Upper lobe of left lung (tissue), 4 donors: ENCODE data around the gene RPS15A.

Experiments
- CTCF ChIP-seq, 6 experiments: fragments of 450-650 bp in 4 of 6; fragments of 200-600 bp in 2 of 6; sonication (generic) in 2 of 6; IDR thresholded peaks; one replicate each; pipeline ENCODE4 v1.5.1; 2016 to 2019; ENCODE audit warnings: antibody characterized with exemption in 6 of 6
- EP300 ChIP-seq, 4 donors: sonication (generic); formaldehyde crosslinking; IDR thresholded peaks; one replicate each; pipeline ENCODE4 v1.5.1; 2017; ENCODE audit warnings: antibody characterized with exemption in 4 of 4, control low read depth in 2 of 4
- POLR2A ChIP-seq, 4 donors: fragments of 450-650 bp; IDR thresholded peaks; one replicate each; pipeline ENCODE4 v1.5.1; 2016 to 2017; ENCODE audit warnings: antibody characterized with exemption in 4 of 4, mild to moderate bottlenecking in 2 of 4
- POLR2AphosphoS5 ChIP-seq, 2 donors: sonication (generic); formaldehyde crosslinking; IDR thresholded peaks; one replicate each; pipeline ENCODE4 v1.5.1; 2017; ENCODE audit warnings: antibody characterized with exemption in 2 of 2

- no peak for TF ChIP-seq EP300 (IDR thresholded peaks at IDR 0.05)
- no peak for TF ChIP-seq CTCF (IDR thresholded peaks at IDR 0.05)
- TF ChIP-seq POLR2AphosphoS5 (IDR thresholded peaks at IDR 0.05): no peak
- TF ChIP-seq POLR2A (IDR thresholded peaks at IDR 0.05): no peak
Observed at GRCh38 chr16:18833707-18834505, 43.8 kb upstream of the RPS15A start.
